Measurements from ENCODE around the gene PLEKHD1.
A peak's percentile ranks its signal among the peaks of the same experiment; 100 is the strongest.
"Not testable (repeated sequence)": the region's sequence is repeated elsewhere in the genome, so short reads cannot be mapped to it uniquely, and the experiment has no call there.

The PLEKHD1 gene

DNA sequence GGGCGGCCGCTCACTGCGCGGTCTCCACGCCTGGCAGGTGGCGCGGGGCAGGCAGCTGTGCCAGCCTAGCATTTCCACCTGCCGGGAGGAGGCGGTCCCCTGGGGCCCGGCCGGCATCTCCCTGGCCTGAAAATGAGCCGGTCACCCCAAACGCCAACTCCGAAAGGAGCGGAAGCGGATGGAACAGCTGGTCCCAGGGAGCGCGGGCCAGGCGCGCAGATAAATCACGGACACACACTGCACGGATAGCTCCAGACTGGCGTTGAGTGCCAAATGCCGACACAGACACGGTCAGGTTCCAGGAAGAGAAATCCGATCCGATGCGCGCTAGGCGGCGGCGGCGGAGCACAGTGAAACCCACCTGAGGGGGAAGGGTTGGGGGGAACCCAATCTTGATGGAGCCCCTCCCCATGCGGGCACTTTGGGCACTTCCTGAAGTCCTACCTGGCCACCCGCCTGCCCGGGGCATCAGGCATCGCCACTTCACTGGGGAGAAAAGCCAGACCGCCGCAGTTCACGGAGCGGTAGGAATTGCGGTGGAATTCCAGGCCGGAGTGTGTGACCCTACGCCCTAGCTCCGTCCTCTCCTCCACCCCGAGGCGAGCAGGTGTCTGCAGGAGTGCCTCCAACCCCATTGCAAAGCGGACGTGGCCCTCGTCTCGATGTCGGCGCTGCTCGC, 624 bp upstream of the PLEKHD1 start:
- no peak for DNase-seq

DNA sequence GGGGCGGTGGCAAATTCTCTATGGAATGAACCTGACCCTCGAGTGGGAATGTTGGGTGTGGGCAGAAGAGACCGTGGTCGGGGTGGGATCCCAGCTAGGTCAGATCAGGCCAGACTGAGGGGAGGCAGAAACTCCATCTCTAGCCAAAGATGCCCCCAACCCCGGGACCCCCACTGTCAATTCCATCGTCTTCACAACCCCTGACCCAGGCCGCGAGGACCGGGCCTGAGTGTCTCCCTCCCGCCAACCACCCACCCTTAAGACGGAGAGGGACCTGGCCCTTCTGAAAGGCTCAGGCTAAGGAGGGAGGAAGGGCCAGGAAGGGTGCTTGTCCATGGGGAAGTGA, 760 bp downstream of the PLEKHD1 start:
- no peak for DNase-seq

DNA sequence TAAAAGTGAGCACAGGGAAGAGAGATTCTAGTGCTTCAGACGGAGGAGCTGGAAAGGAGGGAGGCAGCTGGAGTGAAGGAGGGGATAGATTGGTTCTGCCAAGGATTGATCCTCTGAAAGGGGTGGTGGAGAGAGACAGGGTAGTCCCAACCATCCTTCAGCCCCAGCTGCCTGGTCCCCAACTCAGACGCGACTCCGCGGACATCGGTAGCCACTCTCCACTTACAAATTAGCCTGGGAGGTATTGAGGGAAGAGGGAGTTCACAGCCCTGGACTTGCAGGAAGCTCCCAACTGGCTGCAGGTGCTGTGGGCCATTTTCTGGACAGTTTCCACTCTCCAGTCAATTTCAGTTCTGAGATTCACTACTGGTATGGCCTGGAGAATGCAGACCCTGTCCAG, 1.2 kb downstream of the PLEKHD1 start:
- DNase-seq: no peak

DNA sequence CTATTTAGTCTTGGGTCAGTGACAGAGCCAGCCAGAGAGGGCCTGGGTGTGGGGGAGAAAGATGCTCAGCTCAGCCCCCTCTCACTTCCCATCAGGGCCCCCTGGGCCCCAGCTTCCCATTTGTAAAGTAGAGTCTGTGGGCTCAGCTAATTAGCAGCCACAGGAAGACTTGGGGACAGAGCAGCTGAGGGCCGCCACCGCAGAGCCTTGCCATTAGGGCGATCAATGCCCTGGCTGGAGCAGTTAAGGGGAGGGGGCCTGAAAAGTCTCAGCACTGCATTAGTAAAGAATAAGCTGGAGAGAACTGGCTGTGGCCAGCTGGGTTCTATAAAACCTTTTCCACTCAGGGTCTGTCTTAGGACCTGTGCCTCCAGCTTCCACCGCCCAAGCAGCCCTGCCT, 2.7 kb downstream of the PLEKHD1 start:
- no peak for DNase-seq

DNA sequence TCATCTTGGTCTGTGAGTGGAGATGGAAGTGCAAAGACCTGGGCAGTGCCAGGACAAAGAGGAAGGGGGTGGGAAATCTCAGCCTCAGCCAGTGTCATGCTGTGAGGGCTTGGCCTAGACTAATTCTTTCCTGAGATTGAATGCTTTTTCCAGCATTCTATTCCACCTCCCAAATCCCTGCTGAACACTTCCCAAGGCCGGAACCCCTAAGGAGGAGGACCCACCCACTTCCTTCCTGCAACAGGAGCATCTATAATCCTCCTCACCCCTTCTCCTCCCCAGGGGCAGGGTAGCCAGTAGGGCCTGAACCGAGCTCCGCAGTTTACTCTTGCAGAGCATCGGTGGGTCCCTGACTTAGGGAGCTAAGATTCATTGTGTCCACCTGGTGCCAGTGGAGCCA, 3.2 kb downstream of the PLEKHD1 start:
- DNase-seq: no peak

DNA sequence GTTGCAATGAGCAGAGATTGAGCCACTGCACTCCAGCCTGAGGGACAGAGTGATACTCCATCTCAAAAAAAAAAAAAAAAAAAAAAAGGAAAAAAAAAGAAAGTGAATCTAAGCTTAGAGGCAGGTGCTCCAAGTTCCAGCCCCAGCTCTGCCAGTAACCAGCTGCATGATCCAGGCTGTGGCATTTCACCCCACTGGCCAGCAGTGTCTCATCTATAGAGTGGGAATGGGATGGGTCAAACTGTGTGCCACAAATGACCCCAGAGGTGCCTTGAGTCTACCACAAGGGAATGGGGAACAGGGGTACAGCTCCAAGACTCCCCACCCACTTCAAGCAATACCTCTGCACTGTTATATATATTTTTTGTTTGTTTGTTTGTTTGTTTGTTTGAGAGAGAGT, 5.0 kb downstream of the PLEKHD1 start:
- no peak for DNase-seq

DNA sequence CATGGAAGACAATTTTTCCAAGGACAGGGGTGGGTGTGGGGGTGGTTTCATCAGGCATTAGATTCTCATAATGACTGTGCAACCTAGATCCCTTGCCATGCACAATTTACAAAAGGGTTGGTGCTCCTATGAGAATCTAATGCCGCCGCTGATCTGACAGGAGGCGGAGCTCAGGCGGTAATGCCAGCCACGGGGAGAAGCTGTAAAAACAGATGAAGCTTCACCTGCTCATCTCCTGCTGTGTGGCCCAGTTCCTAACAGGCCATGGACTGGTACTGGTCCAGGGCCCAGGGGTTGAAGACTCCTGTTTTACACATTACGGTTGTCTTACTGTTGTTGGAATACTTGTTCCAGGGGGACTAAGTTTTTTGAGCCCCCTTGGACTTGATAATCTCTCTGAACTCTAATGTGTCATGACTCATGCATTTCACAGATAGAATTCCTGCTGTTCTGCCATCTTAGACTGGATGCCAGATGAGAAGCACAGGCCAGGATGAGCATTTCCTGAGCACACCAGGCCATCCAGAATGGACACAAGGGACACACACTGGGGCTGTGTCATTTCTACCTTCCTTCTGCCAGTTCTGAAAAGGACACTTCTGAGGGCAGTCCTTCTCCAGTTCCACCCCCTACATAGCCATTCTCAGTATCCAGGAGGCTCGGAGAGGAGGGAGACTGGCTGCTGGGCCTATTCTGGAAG, 5.8 kb downstream of the PLEKHD1 start:
- DNase-seq: no peak

DNA sequence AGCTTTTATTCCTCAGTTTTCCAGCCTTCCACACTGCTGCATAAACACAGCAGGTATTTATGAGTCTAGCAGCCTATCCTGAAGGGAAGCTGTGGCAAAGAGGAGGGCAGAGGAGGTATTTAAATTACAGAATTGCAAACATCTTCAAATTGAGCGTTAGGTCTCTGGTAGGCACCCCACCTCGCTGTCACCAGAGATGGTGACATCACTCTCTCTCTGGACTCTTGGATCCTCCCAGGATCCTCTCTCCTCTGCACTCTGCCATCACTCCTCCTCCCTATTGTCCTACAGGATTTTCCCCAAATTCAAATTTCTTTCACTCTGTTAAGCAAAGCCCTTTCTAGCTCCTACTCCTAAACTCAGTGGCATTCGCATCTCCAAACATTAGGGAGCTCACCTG, 6.7 kb downstream of the PLEKHD1 start:
- no peak for DNase-seq

DNA sequence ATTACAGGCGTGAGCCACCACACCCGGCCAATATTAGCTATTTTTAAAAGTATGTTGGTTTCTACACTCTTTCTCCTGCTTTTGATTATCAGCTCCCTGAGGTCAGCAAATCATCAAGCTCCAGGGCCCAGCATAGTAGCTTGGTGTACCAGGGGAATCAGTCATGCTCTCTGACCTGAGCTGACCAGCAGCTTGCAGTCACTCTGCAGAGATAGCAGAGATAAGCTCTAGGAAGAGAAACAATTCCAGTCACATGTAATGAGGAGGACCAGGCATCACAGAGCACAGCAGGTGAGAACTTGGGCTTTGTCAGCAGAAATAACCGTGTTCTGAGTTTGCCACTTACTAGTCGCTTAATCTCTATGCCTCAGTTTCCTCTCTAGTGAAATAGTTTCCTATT, 8.5 kb downstream of the PLEKHD1 start:
- DNase-seq: no peak

DNA sequence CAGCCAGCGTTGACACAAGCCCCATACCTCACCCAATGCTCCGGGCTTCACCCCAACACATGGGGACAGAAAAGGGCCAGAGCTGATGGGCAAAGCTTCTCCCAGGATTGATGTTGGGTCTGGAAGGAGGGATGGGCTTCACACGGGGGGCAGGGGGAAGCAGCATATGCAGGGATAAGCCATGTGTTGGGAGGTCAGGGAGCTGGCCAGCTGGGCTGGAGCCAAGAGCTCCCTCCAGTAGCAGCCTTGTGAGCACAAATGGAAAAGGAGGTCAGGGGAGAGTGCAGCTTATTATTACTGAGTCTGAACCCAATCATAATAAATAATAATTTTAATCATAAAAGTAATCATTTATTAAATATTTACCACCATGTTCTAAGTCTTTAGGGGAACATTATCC, 9.3 kb downstream of the PLEKHD1 start:
- DNase-seq: no peak

DNA sequence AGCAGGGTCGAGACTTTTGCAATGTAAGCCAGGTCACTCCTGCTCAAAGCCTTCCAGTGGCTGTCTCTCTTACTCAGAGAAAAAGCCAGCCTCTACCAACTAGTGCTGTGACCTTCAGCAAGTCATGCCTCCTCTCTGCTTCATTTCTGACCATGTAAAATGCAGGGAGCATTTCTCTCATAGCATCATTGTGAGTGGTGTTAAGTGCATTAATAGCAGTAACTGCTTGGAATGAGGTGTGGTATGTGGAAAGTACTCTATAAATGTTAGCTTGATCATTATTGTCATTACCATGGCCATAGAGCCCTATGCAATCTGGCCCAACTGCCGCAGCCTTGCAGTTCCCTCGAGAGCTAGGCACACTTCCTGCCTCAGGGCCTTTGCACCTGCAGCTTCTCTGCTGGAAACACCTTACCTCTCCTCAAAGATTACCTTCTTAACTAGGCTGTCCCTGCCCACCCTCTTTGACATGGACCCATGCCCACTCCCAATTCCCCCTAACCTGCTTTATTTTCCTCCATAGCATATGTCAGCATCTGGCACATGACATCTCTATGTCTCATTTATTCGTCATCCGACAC, 10.9 kb downstream of the PLEKHD1 start:
- DNase-seq: no peak

DNA sequence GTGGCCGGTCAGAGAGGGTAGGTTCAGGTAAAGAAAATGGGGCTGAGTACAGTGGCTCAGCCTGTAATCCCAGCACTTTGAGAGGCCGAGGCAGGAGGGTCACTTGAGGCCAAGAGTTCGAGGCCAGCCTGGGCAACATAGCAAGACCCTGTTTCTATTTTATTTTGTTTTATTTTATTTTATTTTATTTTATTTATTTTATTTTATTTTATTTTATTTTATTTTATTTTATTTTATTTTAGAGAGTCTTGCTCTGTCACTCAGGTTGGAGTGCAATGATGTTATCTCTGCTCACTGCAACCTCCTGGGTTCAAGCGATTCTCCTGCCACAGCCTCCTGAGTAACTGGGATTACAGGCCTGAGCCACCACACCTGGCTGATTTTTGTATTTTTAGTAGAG, 13.3 kb downstream of the PLEKHD1 start:
- DNase-seq: not testable (repeated sequence)

DNA sequence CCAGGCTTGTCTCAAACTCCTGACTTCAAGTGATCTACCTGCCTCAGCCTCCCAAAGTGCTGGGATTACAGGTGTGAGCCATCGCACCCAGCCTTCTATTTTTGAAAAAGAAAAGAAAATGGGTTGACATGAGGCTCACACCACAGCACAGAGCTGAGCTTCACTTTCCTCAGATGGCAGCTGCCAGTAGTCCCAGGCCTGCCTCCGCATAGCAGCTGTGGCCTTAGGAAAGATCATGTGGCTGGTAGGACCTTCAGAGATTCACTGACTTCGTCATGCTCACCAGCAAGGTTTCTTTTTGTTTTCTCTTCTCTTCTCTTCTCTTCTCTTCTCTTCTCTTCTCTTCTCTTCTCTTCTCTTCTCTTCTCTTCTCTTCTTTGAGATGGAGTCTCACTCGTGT, 13.8 kb downstream of the PLEKHD1 start:
- not testable (repeated sequence) for DNase-seq

DNA sequence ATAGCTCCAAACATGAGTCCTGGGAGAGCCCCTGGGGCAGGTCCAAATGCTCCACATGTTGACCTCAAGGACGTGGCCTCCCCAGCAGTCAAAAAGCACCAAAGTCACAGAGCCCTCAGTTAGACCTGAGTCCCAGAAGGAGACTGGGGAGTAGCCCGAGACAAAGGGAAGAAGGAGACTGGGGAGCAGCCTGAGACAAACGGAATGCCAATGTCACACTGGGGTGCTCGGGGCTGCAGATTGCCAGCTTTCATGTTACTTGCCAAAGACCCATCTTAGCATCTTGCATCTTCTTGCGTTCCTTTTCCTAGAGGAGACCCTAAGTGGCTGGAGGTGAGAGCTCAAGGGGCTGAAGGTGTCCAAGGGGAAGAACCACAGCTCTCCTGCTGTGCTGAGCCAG, 14.9 kb downstream of the PLEKHD1 start:
- no peak for DNase-seq

DNA sequence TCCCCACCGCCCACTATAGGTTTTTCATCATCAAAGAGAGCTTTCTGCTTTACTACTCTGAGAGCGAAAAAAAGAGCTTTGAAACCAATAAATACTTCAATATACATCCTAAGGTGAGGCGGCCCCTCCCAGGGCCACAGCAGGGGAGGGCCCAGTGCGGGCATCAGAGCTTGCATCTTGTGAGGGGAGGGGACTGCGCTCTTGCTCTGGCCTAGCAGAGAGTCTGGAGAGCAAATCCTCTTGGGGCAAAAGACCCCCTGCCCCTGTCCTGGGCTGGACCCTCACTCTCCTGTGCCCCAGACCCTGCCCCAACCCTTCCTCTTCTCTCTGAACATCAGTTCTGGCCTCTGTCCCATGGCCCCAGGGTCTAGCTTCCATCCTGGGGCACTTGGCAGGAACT, 15.6 kb downstream of the PLEKHD1 start:
- no peak for DNase-seq

DNA sequence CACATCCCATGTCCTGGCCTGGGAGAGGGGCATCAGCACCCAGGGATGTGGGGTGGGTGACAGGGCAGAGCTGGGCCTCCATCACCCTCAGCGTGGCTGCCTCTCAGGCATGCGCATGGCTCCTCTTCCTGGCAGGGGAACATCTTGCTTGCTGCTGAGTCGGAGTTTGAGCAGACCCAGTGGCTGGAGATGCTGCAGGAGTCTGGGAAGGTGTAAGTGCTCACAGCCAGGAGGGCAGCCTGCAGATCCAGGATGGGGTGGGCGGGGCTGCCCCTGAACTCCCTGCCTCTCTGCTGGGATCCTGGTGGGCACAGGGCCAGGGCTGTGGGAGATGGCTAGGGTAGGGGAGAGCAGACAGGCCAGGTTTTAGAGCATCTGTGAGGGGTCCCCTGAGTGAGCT, 16.2 kb downstream of the PLEKHD1 start:
- DNase-seq: no peak

DNA sequence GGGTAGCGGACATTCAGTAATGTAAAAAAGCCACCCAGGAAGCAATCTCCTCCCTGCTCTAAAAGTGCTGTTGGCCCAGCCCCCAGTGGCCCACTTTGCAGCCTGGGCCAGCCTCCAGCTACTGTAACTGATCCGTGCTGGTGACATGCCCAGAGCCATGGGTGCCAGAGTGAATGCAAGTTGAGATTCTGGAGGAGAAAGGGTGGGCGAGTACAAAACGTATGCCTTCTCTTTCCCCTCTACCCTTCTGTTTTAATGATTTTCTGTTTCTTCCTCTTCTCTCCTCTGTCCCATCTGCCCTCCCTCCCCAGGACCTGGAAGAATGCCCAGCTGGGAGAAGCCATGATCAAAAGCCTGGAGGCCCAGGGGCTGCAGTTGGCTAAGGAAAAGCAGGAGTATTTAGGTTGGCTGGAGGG, 16.9 kb downstream of the PLEKHD1 start:
- peak; percentile 19 to 48 for DNase-seq

DNA sequence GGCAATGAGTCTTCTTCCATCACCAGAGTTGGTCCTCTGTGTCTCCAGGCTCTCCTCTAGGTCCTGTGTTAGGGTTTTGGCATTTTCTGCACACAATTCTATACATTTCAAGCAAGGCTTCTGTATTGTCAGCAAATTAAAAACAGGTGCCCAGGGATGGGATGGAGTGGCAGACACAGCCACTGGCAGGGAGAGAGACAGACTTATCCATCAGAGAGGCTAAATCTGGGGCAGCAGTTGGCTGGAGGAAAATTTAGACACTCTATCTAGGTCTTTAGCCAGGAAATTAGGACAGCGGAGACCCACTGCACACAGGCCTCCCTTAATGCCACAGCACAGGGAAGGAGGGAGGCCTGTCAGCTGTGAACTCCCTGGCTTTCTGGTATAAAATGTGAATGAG, 20.2 kb downstream of the PLEKHD1 start:
- DNase-seq: no peak

DNA sequence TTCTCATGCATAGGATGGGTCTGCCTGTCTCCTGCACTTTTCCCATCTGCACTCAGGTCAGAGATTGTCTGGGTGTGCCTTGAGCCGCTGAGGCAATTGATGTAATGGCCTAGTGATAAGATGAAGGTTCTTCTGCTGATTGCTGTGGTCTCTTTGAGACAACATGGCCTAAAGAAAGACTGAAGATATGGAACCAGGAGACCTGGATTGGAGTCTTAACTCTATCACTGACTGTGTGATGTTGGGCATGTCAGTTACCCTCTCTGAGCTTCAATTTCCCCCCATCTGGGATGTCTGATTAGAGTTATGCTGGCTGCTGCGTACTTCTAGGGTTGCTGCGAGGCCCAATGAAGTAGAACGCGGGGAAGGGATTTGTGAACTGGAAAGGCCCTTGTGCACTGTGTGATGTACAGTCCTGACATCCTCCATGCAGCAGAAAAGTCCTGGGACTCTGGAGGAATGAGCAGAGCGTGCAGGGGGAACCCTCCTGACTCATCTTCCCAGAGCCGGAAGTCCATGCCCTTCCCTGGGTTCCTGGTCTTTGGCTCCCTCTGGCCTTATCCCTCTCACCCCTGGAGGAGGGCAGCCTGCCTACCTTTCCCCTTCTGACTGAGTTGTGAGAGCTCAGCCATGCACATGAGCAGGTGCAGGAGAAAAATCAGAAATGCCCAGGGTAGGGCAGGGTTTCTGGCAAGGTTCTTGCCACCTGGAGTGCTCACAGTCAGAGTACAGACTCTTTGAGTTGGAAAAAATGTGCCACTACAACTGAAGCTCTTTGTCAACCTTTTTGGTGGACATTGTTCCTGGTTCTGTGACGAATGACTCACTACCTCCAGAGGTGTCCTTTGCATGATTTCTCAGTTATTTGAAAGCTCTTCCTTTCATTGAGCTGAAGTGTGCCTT, 21.1 kb downstream of the PLEKHD1 start:
- no peak for DNase-seq

DNA sequence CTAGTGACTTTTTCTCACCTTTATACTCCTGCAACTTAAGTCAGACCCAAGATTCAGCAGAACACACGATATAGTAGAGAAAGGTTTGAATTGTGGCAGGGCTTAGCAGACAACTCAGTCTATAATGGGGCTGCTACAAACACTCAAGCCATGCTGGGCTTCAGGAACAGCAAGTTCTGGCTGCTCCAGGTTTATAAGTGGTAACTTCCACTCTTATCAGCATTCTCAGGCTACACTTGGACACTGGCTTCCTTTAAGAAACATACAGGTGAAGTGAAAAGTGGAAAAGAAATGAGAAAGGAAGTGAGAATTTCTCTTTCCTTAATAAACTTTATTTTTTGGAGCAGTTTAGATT, 21.7 kb downstream of the PLEKHD1 start:
- no peak for DNase-seq

DNA sequence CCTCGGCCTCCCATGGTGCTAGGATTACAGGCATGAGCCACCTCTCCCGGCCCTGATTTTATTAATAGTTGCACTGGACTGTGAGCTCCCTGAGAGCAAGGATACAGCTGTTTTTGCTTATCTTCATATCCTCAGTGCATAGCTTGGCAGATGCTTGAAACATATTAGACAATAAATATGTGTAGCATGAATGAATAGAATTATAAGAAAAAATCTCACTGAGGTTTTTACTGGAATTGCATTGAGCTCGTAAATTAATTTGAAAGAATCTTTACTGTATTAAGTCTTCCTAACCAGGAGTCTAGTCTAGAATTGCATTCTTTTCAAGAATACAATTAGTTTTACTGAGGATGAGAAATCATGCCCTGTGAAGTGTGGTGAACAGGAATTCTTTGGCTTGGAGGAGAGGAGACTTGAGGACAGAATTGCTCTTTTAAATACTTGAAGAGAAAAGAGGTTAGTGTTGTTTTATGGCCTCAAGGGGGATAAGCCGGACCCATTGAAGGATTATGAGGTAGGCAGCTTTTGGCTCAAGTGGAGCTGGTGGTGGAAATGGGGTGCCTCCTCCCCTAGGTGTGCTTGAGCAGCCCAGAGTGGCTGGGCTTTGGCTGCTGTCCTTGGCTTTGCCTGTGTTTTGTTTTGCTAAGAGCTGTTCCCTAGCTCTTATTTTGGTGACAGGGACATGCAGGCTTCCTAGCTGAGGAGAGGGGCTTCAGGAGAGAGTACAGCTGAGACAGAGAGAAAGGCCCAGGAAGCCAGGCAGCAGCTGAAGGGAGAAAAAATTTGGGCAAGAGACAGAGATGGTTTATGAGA, 34.0 kb downstream of the PLEKHD1 start:
- DNase-seq: no peak

DNA sequence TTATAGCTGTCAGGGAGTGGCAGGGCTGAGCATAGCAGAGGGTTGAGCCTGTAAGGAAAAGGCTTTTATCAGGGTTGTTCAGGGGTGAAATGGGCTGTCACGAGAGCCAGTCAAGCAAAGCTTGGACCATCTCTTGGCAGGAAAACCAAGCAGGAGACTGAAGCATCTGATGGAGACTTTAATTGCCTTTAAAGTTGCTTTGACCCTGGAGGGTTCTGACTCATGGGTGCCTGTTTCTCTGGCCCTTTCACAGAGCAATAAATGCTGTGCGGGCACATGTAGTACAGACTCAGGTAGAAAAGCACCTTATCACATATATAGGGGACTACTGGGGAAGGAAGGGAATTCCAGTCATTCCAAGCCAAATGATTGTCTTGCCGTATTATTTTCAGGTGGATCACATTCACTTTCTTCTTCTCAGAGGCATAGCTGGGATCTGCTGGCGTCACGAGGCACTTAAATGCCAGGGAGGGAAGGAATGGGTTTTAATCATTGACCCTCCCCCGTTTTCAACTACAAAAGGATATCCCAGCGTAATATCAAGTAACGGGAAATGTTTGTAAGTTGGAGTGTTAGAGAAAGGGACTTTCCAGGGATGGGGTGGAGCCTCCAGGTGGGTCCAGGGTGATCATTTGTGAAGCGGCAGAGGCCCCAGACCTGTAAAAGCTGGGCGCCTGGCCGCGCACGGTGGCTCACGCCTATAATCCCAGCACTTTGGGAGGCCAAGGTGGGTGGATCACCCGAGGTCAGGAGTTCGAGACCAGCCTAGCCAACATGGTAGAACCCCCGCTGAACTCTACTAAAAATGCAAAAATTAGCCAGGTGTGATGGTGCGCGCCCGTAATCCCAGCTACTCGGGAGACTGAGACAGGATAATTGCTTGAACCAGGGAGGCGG, 34.9 kb downstream of the PLEKHD1 start:
- no peak for DNase-seq
